Neural cell (in vitro differentiated cells): Measurements from ENCODE around the gene SPX. TPM values are rescaled to one million over a fixed set of nuclear protein-coding genes. Genes with fewer than 3 reads are reported as not detected.

Experiments used
- H2AFZ ChIP-seq: fragments of 200-600, 300-800 bp; sonication (generic), shearing (Covaris generic); 2 replicates; pipeline ENCODE4 v1.6.0; 2014; ENCODE audit warnings: low read depth, mild to moderate bottlenecking, antibody characterized with exemption, low read length, moderate library complexity
- H3F3A ChIP-seq: fragments of 200-600 bp; shearing (Covaris generic); 2 replicates; pipeline ENCODE4 v1.6.1; 2016; ENCODE audit warnings: mild to moderate bottlenecking, moderate library complexity, mixed read lengths, antibody characterized with exemption, low read length; ENCODE audit not compliant: insufficient read depth, poor library complexity, severe bottlenecking
- H3K27ac ChIP-seq: fragments of 200-600, 300-800 bp; sonication (generic), shearing (Covaris generic); 2 replicates; pipeline ENCODE4 v1.5.1; 2014; ENCODE audit warnings: mild to moderate bottlenecking, low read length, moderate library complexity
- H3K27me3 ChIP-seq: fragments of 300-800, 200-600 bp; sonication (generic), shearing (Covaris generic); 2 replicates; pipeline ENCODE4 v1.6.0; 2014; ENCODE audit warnings: mild to moderate bottlenecking, low read depth, low read length, moderate library complexity; ENCODE audit not compliant: insufficient read depth
- H3K36me3 ChIP-seq: fragments of 300-800, 200-600 bp; sonication (generic), shearing (Covaris generic); 2 replicates; pipeline ENCODE4 v1.5.1; 2014; ENCODE audit warnings: mild to moderate bottlenecking, antibody characterized with exemption, low read length, moderate library complexity; ENCODE audit not compliant: insufficient read depth
- H3K4me2 ChIP-seq: fragments of 300-800, 200-600 bp; sonication (generic), shearing (Covaris generic); 2 replicates; pipeline ENCODE4 v1.6.0; 2014; ENCODE audit warnings: mild to moderate bottlenecking, low read length
- H3K4me3 ChIP-seq: fragments of 300-800, 200-600 bp; sonication (generic), shearing (Covaris generic); 2 replicates; pipeline ENCODE4 v1.5.1; 2014; ENCODE audit warnings: mild to moderate bottlenecking, low read length, moderate library complexity
- H3K79me2 ChIP-seq: fragments of 200-600 bp; shearing (Covaris generic); replicated peaks from 2 replicates; pipeline ENCODE4 v1.6.0; 2014; ENCODE audit warnings: mild to moderate bottlenecking, low read length, moderate library complexity; ENCODE audit not compliant: insufficient read depth
- H3K9ac ChIP-seq: fragments of 300-800, 200-600 bp; sonication (generic), shearing (Covaris generic); 2 replicates; pipeline ENCODE4 v1.6.1; 2016; ENCODE audit warnings: mild to moderate bottlenecking, low read length, mixed read lengths
- H3K9me2 ChIP-seq: fragments of 200-600 bp; shearing (Covaris generic); 2 replicates; pipeline ENCODE4 v1.6.1; 2016; ENCODE audit warnings: mild to moderate bottlenecking, low read length, mixed read lengths; ENCODE audit not compliant: insufficient read depth
- H3K9me3 ChIP-seq: fragments of 200-600, 300-800 bp; sonication (generic), shearing (Covaris generic); 2 replicates; pipeline ENCODE4 v1.6.1; 2016; ENCODE audit warnings: mild to moderate bottlenecking, mixed run types, low read length, moderate library complexity, mixed read lengths
- H4K20me1 ChIP-seq: fragments of 200-600 bp; shearing (Covaris generic); 2 replicates; pipeline ENCODE4 v1.6.1; 2016; ENCODE audit warnings: mild to moderate bottlenecking, mixed run types; ENCODE audit not compliant: insufficient read depth
- CTCF ChIP-seq: fragments of 450-650 bp; IDR thresholded peaks from 2 replicates; pipeline ENCODE4 v1.5.1; 2014; ENCODE audit warnings: antibody characterized with exemption, mild to moderate bottlenecking, moderate library complexity; ENCODE audit not compliant: poor library complexity, severe bottlenecking
- EP300 ChIP-seq: fragments of 450-650 bp; conservative IDR thresholded peaks from 2 replicates; pipeline ENCODE4 v1.6.1; 2014; ENCODE audit warnings: antibody characterized with exemption, mild to moderate bottlenecking, moderate library complexity; ENCODE audit not compliant: poor library complexity, severe bottlenecking
- EZH2 ChIP-seq: fragments of 200-600, 300-800 bp; shearing (Covaris generic), sonication (generic); IDR thresholded peaks from 2 replicates; pipeline ENCODE4 v1.6.1; 2014; ENCODE audit warnings: antibody characterized with exemption, low read length, borderline replicate concordance, mild to moderate bottlenecking; ENCODE audit not compliant: insufficient read depth, poor library complexity, severe bottlenecking
- MXI1 ChIP-seq: fragments of 450-650 bp; conservative IDR thresholded peaks from 2 replicates; pipeline ENCODE4 v1.6.1; 2014; ENCODE audit warnings: antibody characterized with exemption, mild to moderate bottlenecking; ENCODE audit not compliant: poor library complexity, severe bottlenecking
- POLR2AphosphoS5 ChIP-seq: IDR thresholded peaks from 2 replicates; pipeline ENCODE4 v1.6.1; 2012
- RAD21 ChIP-seq: fragments of 450-650 bp; conservative IDR thresholded peaks from 2 replicates; pipeline ENCODE4 v1.6.1; 2014; ENCODE audit warnings: antibody characterized with exemption, mild to moderate bottlenecking, moderate library complexity
- REST ChIP-seq: IDR thresholded peaks from 2 replicates; pipeline ENCODE4 v1.6.1; 2012; ENCODE audit warnings: borderline replicate concordance
- SMC3 ChIP-seq: fragments of 450-650 bp; conservative IDR thresholded peaks from 2 replicates; pipeline ENCODE4 v1.6.1; 2014; ENCODE audit warnings: antibody characterized with exemption, mild to moderate bottlenecking, moderate library complexity; ENCODE audit not compliant: poor library complexity
- TAF1 ChIP-seq: IDR thresholded peaks from 2 replicates; pipeline ENCODE4 v1.6.1; 2012; ENCODE audit warnings: low read depth
- polyA plus RNA-seq: library from polyadenylated mRNA; depleted of rRNA; stranded (reverse); fragments of >200 nt; gene quantifications from 2 replicates; pipeline ENCODE4 v1.2.3, GENCODE V29; 2014

Gene SPX
- polyA plus RNA-seq, 1 donor from 2014 or later: not detected

- H3K27ac ChIP-seq: no peak overlapping the region
- H4K20me1 ChIP-seq: no peaks in the 10 kb centered on the region
- no peaks in the 10 kb centered on the region for H3K79me2 ChIP-seq
- H3K36me3 ChIP-seq: no peaks in the 10 kb centered on the region
- H3K27me3 ChIP-seq: no peaks in the 10 kb centered on the region
- H3K9me2 ChIP-seq: no peaks in the 10 kb centered on the region
- H3K9me3 ChIP-seq: no peaks in the 10 kb centered on the region
- H3K9ac ChIP-seq: no peak overlapping the region
- TF ChIP-seq POLR2AphosphoS5 (no peak), CTCF (no peak)
- no peak overlapping the region for H3K4me2 ChIP-seq
- no peaks in the 10 kb centered on the region for H3F3A ChIP-seq
- H3K4me3 ChIP-seq: no peak overlapping the region
- H2AFZ ChIP-seq: no peak overlapping the region
Observed at GRCh38 chr12:21538061-21538653, 12.1 kb downstream of the SPX start.

- no peak overlapping the region for H3K9ac ChIP-seq
Observed at GRCh38 chr12:21539797-21540196, 13.7 kb downstream of the SPX start.

More at GRCh38 chr12:21539797-21540196, 13.7 kb downstream of the SPX start:
- Histone ChIP-seq H3K4me2 (no peak overlapping the region), H3K36me3 (no peaks in the 10 kb centered on the region), H3K79me2 (no peaks in the 10 kb centered on the region), H3K4me3 (no peak overlapping the region), H3K27ac (no peak overlapping the region), H3F3A (no peaks in the 10 kb centered on the region), H3K9me2 (no peaks in the 10 kb centered on the region), H3K9me3 (no peaks in the 10 kb centered on the region), H2AFZ (no peak overlapping the region), H4K20me1 (no peaks in the 10 kb centered on the region), H3K27me3 (no peaks in the 10 kb centered on the region)
- TF ChIP-seq MXI1 (no peak), POLR2AphosphoS5 (no peak), REST (no peak), RAD21 (no peak), TAF1 (no peak), EP300 (no peak), SMC3 (no peak), EZH2 (no peak), CTCF (no peak)
